Measurements from ENCODE around the gene SLIT3. TPM values are rescaled to one million over a fixed set of nuclear protein-coding genes. Genes with fewer than 3 reads are reported as not detected.

The SLIT3 gene
- total and polyA plus RNA-seq, 10 of the 15 experiments (the other 5 are each of a cell fraction or from before 2014, with no cell fraction given), result 0.05 TPM; not detected in 9

DNA sequence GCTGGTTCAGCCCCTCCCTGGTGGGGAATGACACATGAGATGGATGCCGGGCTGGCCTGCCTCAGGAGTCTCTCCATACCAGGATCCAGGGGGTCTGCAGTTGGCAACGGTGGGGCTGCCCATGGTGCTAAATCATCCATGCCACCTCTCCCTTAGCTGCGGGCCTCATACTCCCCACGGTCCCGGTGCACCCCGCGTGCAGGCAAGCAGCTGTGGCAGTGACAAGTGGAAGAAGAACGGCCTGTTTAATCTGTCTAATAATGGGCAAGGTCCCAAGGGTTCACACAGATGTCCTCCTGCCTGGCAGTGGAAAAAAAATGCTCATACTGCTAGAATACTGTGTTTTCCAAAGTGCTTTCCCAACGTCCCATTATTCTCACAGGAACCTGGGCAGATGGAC, 524.9 kb downstream of the SLIT3 start (continued):
- TF ChIP-seq MEF2A (IDR thresholded peaks at IDR 0.05; ENCODE audit: insufficient read depth, low read depth, low read length), result no peak
- no peak for TF ChIP-seq CTCF (IDR thresholded peaks at IDR 0.05 in 2 of 3, conservative IDR thresholded peaks at IDR 0.05 in 1 of 3; ENCODE audit: control insufficient read depth in 2 of 3, extremely low read depth in 1 of 3, insufficient read depth in 1 of 3, low read depth in 3 of 3, low read length in 3 of 3)

DNA sequence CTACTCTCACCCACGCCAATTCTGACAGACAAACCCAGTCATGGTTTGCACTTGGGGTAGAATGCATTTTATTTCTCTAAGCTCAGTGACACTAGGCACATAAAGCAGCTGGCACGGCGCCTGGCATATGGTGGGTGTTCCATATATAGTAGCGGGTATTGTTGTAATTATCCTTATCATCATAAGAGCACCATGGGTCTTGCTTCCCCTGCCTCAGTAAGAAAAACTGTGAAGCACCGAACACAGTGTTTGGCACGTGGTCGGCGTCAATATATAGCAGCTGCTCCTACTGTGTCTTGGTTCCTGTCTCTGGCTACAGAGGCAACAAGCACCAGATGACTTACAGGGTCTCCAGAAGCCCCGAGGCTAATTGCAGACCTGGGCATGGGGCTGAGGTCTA, 527.7 kb downstream of the SLIT3 start:
- ChIA-PET POLR2A (no interaction called here), RAD21 (ENCODE audit: unreplicated experiment) (no interaction called here), CTCF (no interaction called here), SMC1A (ENCODE audit: uncharacterized antibody, unreplicated experiment) (no interaction called here)
- DNase-seq (ENCODE audit: low read depth, low spot score) (no peak), FAIRE-seq (no peak), ATAC-seq (no peak)
- Histone ChIP-seq H3K27ac (ENCODE audit: control insufficient read depth, insufficient read depth) (no peak overlapping the region), H2AFZ (ENCODE audit: control insufficient read depth, low read depth, low read length) (no peak overlapping the region), H3K36me3 (ENCODE audit: control insufficient read depth in 2 of 2, insufficient read depth in 2 of 2, low read length in 1 of 2) (no peaks in the 10 kb centered on the region), H3K79me2 (ENCODE audit: control insufficient read depth, insufficient read depth, low read length) (no peaks in the 10 kb centered on the region), H3K9ac (ENCODE audit: control insufficient read depth, insufficient read depth, low read length) (no peak overlapping the region), H3K9me3 (replicated peaks; ENCODE audit: control insufficient read depth, insufficient read depth, low read length) (no peaks in the 10 kb centered on the region), H3K4me1 (ENCODE audit: control insufficient read depth, insufficient read depth, low read length) (no peaks in the 10 kb centered on the region), H4K20me1 (ENCODE audit: control insufficient read depth, insufficient read depth) (no peaks in the 10 kb centered on the region), H3K27me3 (replicated peaks in 1 of 2; ENCODE audit: control insufficient read depth in 2 of 2, insufficient read depth in 2 of 2, low read length in 1 of 2) (peaks cover 0 to 2% of the 10 kb centered on the region in 2 experiments; a peak in 1 of 4 replicates), H3K4me3 (no peak overlapping the region), H3K4me2 (ENCODE audit: control insufficient read depth, insufficient read depth) (no peak overlapping the region)
- WGBS (ENCODE audit: insufficient coverage, insufficient replicate concordance, low lambda C conversion rate, missing lambda C conversion rate), result 11% methylated on average over 9 of the region's 9 CpGs
- in situ Hi-C loops (cut with MboI) (no loop called here), intact Hi-C loops (cut with micrococcal nuclease; ENCODE audit: unreplicated experiment) (no loop called here)
- BruUV-seq (replicated peaks), result no TSS peak
- no peak for TF ChIP-seq IRF3 (IDR thresholded peaks at IDR 0.05)
- no peak for TF ChIP-seq MLLT1 (IDR thresholded peaks at IDR 0.05)
- no peak for TF ChIP-seq ZNF274 (IDR thresholded peaks at IDR 0.05; ENCODE audit: insufficient read depth, insufficient read length)
- TF ChIP-seq CREB1 (IDR thresholded peaks at IDR 0.05; ENCODE audit: low read depth), result no peak
